H1 (cell line): ENCODE results near the gene TTC28. TPM values are rescaled to one million over a fixed set of nuclear protein-coding genes. Genes with fewer than 3 reads are reported as not detected.

ENCODE experiments used
- CTCF ChIA-PET: fragments of 300-600 bp; sonication (Branson Sonifier 250); formaldehyde crosslinking; loops from one replicate; lab custom pipeline; 2021; ENCODE audit not compliant: partially characterized antibody; lab: Charles Lee
- POLR2A ChIA-PET: fragments of 300-600 bp; sonication (Branson Sonifier 250); formaldehyde crosslinking; loops from one replicate; lab custom pipeline; 2021; ENCODE audit warnings: inconsistent platforms; ENCODE audit not compliant: partially characterized antibody; lab: Charles Lee
- DNase-seq, 2 experiments: peaks; one replicate each; pipeline versions ENCODE4 v3.0.0 to v3.0.0-alpha.2; 2010 to 2022; ENCODE audit warnings: low spot score in 2 of 2, low read depth in 1 of 2, mixed read lengths in 1 of 2
- FAIRE-seq: peaks from 2 replicates; lab custom pipeline; 2011; peaks lifted over from hg19 to GRCh38; lab: Jason Lieb, UNC
- H2AFZ ChIP-seq: 2 replicates; pipeline ENCODE4 v1.8.1; 2012; ENCODE audit warnings: low read length, inconsistent platforms
- H2AK5ac ChIP-seq: 2 replicates; pipeline ENCODE4 v1.6.1; 2013; ENCODE audit warnings: low read depth, low read length
- H2BK120ac ChIP-seq: replicated peaks from 2 replicates; pipeline ENCODE3; 2013; ENCODE audit warnings: low read depth, low read length, inconsistent platforms
- H2BK12ac ChIP-seq: 2 replicates; pipeline ENCODE4 v1.6.1; 2013; ENCODE audit warnings: low read depth, low read length
- H2BK15ac ChIP-seq: 2 replicates; pipeline ENCODE4 v1.6.1; 2013; ENCODE audit warnings: low read length
- H2BK20ac ChIP-seq: 2 replicates; pipeline ENCODE4 v1.6.1; 2013; ENCODE audit warnings: low read length
- H2BK5ac ChIP-seq: 2 replicates; pipeline ENCODE4 v1.6.1; 2013; ENCODE audit warnings: low read depth, low read length
- H3K14ac ChIP-seq: 2 replicates; pipeline ENCODE4 v1.6.1; 2013; ENCODE audit warnings: inconsistent platforms; ENCODE audit not compliant: insufficient read length
- H3K18ac ChIP-seq: 2 replicates; pipeline ENCODE4 v1.6.1; 2013; ENCODE audit warnings: low read length; ENCODE audit errors: extremely low read depth
- H3K23ac ChIP-seq: 2 replicates; pipeline ENCODE4 v1.6.1; 2013; ENCODE audit warnings: inconsistent platforms; ENCODE audit not compliant: insufficient read length
- H3K23me2 ChIP-seq: 2 replicates; pipeline ENCODE4 v1.6.1; 2013; ENCODE audit warnings: low read depth, low read length
- H3K27ac ChIP-seq: 2 replicates; pipeline ENCODE4 v1.6.1; 2011; ENCODE audit warnings: low read depth, low read length, inconsistent platforms
- H3K27me3 ChIP-seq, 4 experiments: replicated peaks in 1 of 4; 1 replicate in 1 of 4; 2 replicates in 3 of 4; pipeline versions ENCODE4 v1.6.1 to v1.8.1; 2011 to 2013; ENCODE audit warnings: low read length in 3 of 4, mild to moderate bottlenecking in 3 of 4, inconsistent platforms in 2 of 4, mixed read lengths in 2 of 4, moderate library complexity in 1 of 4; ENCODE audit not compliant: control insufficient read depth in 3 of 4, insufficient read depth in 3 of 4; ENCODE audit errors: extremely low read depth in 1 of 4
- H3K36me3 ChIP-seq, 4 experiments: 2 replicates each; pipeline versions ENCODE4 v1.6.1 to v1.8.1; 2011 to 2013; ENCODE audit warnings: mild to moderate bottlenecking in 4 of 4, low read length in 3 of 4, moderate library complexity in 2 of 4, control low read depth in 1 of 4, inconsistent platforms in 1 of 4; ENCODE audit not compliant: insufficient read depth in 4 of 4, control insufficient read depth in 2 of 4
- H3K4ac ChIP-seq: replicated peaks from 2 replicates; pipeline ENCODE3; 2013; ENCODE audit warnings: low read length, low read depth, mixed read lengths, inconsistent platforms; ENCODE audit not compliant: insufficient read length
- H3K4me1 ChIP-seq, 4 experiments: replicated peaks in 1 of 4; 1 replicate in 1 of 4; 2 replicates in 3 of 4; pipeline versions ENCODE4 v1.6.1 to v1.8.1; 2011 to 2013; ENCODE audit warnings: low read length in 3 of 4, inconsistent platforms in 2 of 4, mixed read lengths in 1 of 4; ENCODE audit not compliant: insufficient read depth in 4 of 4, control insufficient read depth in 3 of 4
- H3K4me2 ChIP-seq, 2 experiments: 2 replicates each; pipeline versions ENCODE4 v1.6.1 to v1.8.1; 2011 to 2013; ENCODE audit warnings: low read depth in 2 of 2, low read length in 2 of 2, control low read depth in 1 of 2, inconsistent platforms in 1 of 2, mild to moderate bottlenecking in 1 of 2; ENCODE audit not compliant: insufficient read depth in 1 of 2
- H3K4me3 ChIP-seq, 4 experiments: fragments of 200-600, 300-600 bp in 1 of 4; sonication (generic), shearing (Covaris generic), sonication (Bioruptor Twin) in 1 of 4; 2 replicates each; pipeline versions ENCODE4 v1.5.1 to v1.8.1; 2011 to 2016; ENCODE audit warnings: low read length in 4 of 4, low read depth in 3 of 4, control low read depth in 2 of 4, inconsistent platforms in 2 of 4, mild to moderate bottlenecking in 2 of 4, mixed read lengths in 1 of 4, moderate library complexity in 1 of 4; ENCODE audit not compliant: insufficient read depth in 2 of 4; ENCODE audit errors: extremely low read depth in 1 of 4
- H3K56ac ChIP-seq: replicated peaks from 2 replicates; pipeline ENCODE3; 2013; ENCODE audit warnings: low read depth, mild to moderate bottlenecking, mixed read lengths, low read length, inconsistent platforms; ENCODE audit not compliant: insufficient read length
- H3K79me1 ChIP-seq: 2 replicates; pipeline ENCODE4 v1.6.1; 2013; ENCODE audit warnings: low read depth, low read length, control low read depth
- H3K79me2 ChIP-seq, 2 experiments: 2 replicates each; pipeline versions ENCODE4 v1.6.1 to v1.8.1; 2012 to 2013; ENCODE audit warnings: low read length in 2 of 2, mild to moderate bottlenecking in 2 of 2, inconsistent platforms in 1 of 2; ENCODE audit not compliant: insufficient read depth in 2 of 2, control insufficient read depth in 1 of 2
- H3K9ac ChIP-seq, 4 experiments: replicated peaks in 1 of 4; 1 replicate in 1 of 4; 2 replicates in 3 of 4; pipeline versions ENCODE4 v1.6.1 to v1.8.1; 2011 to 2013; ENCODE audit warnings: low read depth in 3 of 4, low read length in 3 of 4, control low read depth in 2 of 4, mild to moderate bottlenecking in 2 of 4, moderate library complexity in 2 of 4, inconsistent platforms in 1 of 4; ENCODE audit errors: extremely low read depth in 1 of 4
- H3K9me3 ChIP-seq, 2 experiments: 2 replicates each; pipeline versions ENCODE4 v1.6.1 to v1.8.1; 2012 to 2013; ENCODE audit warnings: mild to moderate bottlenecking in 2 of 2, moderate library complexity in 2 of 2, control low read depth in 1 of 2, inconsistent platforms in 1 of 2, low read depth in 1 of 2, low read length in 1 of 2, mixed read lengths in 1 of 2; ENCODE audit not compliant: insufficient read depth in 2 of 2
- H4K20me1 ChIP-seq, 2 experiments: replicated peaks in 1 of 2; 2 replicates each; pipeline versions ENCODE3 to v1.8.1; 2011 to 2013; ENCODE audit warnings: inconsistent platforms in 2 of 2, low read length in 2 of 2, mild to moderate bottlenecking in 1 of 2; ENCODE audit not compliant: insufficient read depth in 2 of 2, control insufficient read depth in 1 of 2
- H4K5ac ChIP-seq: 2 replicates; pipeline ENCODE4 v1.6.1; 2013; ENCODE audit warnings: low read length, low read depth, mixed read lengths, inconsistent platforms; ENCODE audit not compliant: insufficient read length
- H4K8ac ChIP-seq: 2 replicates; pipeline ENCODE4 v1.8.0; 2013; ENCODE audit warnings: mild to moderate bottlenecking, moderate library complexity, low read length, inconsistent platforms; ENCODE audit not compliant: insufficient read depth; ENCODE audit errors: extremely low read depth
- H4K91ac ChIP-seq: replicated peaks from 2 replicates; pipeline ENCODE3; 2013; ENCODE audit warnings: low read length, mixed read lengths, inconsistent platforms; ENCODE audit not compliant: insufficient read length
- CHD2 ChIP-seq: IDR thresholded peaks from 2 replicates; pipeline ENCODE4 v1.6.1; 2012; ENCODE audit warnings: low read length, improper control_type of control experiment
- EGR1 ChIP-seq: IDR thresholded peaks from 2 replicates; pipeline ENCODE4 v1.6.1; 2011; ENCODE audit warnings: low read depth, low read length, borderline replicate concordance
- GTF2F1 ChIP-seq: IDR thresholded peaks from 2 replicates; pipeline ENCODE4 v1.6.1; 2012; ENCODE audit warnings: low read depth, low read length, improper control_type of control experiment, borderline replicate concordance
- TBP ChIP-seq: IDR thresholded peaks from 2 replicates; pipeline ENCODE4 v1.6.1; 2011; ENCODE audit warnings: low read depth, low read length, improper control_type of control experiment
- YY1 ChIP-seq: IDR thresholded peaks from 2 replicates; pipeline ENCODE4 v1.6.1; 2011; ENCODE audit warnings: low read depth, mild to moderate bottlenecking, low read length
- polyA plus RNA-seq, 7 experiments: library from polyadenylated mRNA; depleted of rRNA in 3 of 7; stranded (reverse) in 5 of 7; unstranded in 2 of 7; fragments of >200 nt in 5 of 7; fragments of 200-250 nt in 2 of 7; gene quantifications; 1 replicate in 5 of 7; 2 replicates in 1 of 7; 4 replicates in 1 of 7; pipeline versions ENCODE4 v1.2.1 to v1.2.3, GENCODE V29; 2011 to 2013; ENCODE audit warnings: missing spikeins in 2 of 7, mixed read lengths in 2 of 7
- total RNA-seq: library from RNA; stranded (reverse); fragmentation: NEBNext Ultra II Directional; extraction: Animal tissue kit (Norgen Biotek cat#: 25700); gene quantifications from 2 replicates; pipeline ENCODE4 v1.2.1, GENCODE V29; 2021

Gene TTC28
- total and polyA plus RNA-seq, 2 of the 8 experiments (the other 6 are each of a cell fraction or from before 2014, with no cell fraction given), result 2.6 to 12.6 TPM

GRCh38 chr22:28398355-28398754 is 281.3 kb downstream of the TTC28 start:
- no peak overlapping the region for H3K4ac ChIP-seq
- no peak overlapping the region for H2BK120ac ChIP-seq
- H2BK15ac ChIP-seq, result no peak overlapping the region
- no peak overlapping the region for H3K14ac ChIP-seq
- no peak overlapping the region for H4K5ac ChIP-seq
- DNase-seq, result no peak
- H3K27ac ChIP-seq, result no peak overlapping the region
- H3K23ac ChIP-seq, result no peak overlapping the region
- H3K56ac ChIP-seq, result no peak overlapping the region
- no peak overlapping the region for H2BK20ac ChIP-seq
- no peak overlapping the region for H3K18ac ChIP-seq
- no peaks in the 10 kb centered on the region for H3K36me3 ChIP-seq
- no peak overlapping the region for H2BK12ac ChIP-seq
- H4K91ac ChIP-seq, result no peak overlapping the region
- no peaks in the 10 kb centered on the region for H3K4me1 ChIP-seq
- H4K8ac ChIP-seq, result no peak overlapping the region
- H3K79me1 ChIP-seq, result no peaks in the 10 kb centered on the region; the same call in 1 of the 2 replicates
- H3K23me2 ChIP-seq, result no peaks in the 10 kb centered on the region
- ChIA-PET CTCF (no interaction called here), POLR2A (no interaction called here)
- H2AFZ ChIP-seq, result no peak overlapping the region
- H3K27me3 ChIP-seq, result no peaks in the 10 kb centered on the region
- H3K79me2 ChIP-seq, result no peaks in the 10 kb centered on the region
- H3K4me2 ChIP-seq, result no peak overlapping the region
- TF ChIP-seq EGR1 (no peak), TBP (no peak), YY1 (no peak), CHD2 (no peak), GTF2F1 (no peak)
- no peaks in the 10 kb centered on the region for H4K20me1 ChIP-seq
- peaks cover 0 to 2% of the 10 kb centered on the region in 2 experiments; a peak in 2 of 4 replicates for H3K9me3 ChIP-seq
- no peak overlapping the region for H2AK5ac ChIP-seq
- H2BK5ac ChIP-seq, result no peak overlapping the region
- H3K4me3 ChIP-seq, result no peak overlapping the region
- no peak overlapping the region for H3K9ac ChIP-seq
- FAIRE-seq, result no peak
